ENCODE results near the gene PRR3.
"Not testable (repeated sequence)": the region's sequence is repeated elsewhere in the genome, so short reads cannot be mapped to it uniquely, and the experiment has no call there.

The PRR3 gene

DNA sequence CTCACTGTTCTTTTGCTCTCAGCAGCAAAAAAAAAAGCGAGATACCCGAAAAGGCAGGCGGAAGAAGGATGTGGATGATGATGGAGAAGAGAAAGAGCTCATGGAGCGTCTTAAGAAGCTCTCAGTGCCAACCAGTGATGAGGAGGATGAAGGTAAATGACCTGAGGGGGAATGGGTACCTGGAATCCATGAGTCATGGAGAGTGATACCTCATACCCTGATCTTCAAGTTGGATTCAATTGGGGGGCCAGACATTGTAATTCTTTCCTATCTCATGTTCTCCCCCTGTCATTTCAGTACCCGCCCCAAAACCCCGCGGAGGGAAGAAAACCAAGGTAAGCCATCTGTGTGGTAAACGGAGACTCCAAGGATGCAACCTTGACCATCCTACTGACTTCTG is 21.0 kb downstream of the PRR3 start:
- no peak overlapping the region for H3K9ac ChIP-seq (ENCODE audit: low read depth, low read length)
- H3K36me3 ChIP-seq (ENCODE audit: insufficient read depth, low read length), result peaks cover 57% of the 10 kb centered on the region
- H3K4me1 ChIP-seq (ENCODE audit: control insufficient read depth, insufficient read depth, low read length), result no peaks in the 10 kb centered on the region
- no peaks in the 10 kb centered on the region for H3K9me3 ChIP-seq (replicated peaks; ENCODE audit: low read length)
- H3K27me3 ChIP-seq (ENCODE audit: control insufficient read depth, insufficient read depth, low read length), result no peaks in the 10 kb centered on the region
- H3K4me3 ChIP-seq (ENCODE audit: low read length), result no peak overlapping the region
- H3K4me2 ChIP-seq (ENCODE audit: low read length), result no peak overlapping the region

DNA sequence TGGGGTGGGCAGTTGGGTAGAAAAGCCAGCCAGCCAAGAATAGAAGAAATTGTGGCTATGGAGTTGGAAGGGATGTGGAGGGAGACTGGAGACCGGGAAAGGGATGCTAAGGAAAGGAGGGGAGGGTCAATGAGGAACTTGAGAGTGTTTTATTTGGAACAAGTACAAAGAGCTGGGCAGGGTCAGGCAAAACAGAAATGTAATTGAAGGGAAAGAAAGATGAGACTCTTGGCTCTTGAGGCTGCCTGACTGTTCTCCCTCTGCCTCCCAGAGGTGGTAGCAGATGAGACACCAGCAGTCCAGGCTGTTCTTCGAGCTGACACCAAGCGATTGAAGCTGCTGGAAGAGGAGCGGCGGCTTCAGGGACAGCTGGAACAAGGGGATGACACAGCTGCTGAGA is 26.8 kb downstream of the PRR3 start:
- H3K4me1 ChIP-seq (ENCODE audit: control insufficient read depth, insufficient read depth, low read length), result no peaks in the 10 kb centered on the region
- no peak overlapping the region for H3K4me3 ChIP-seq (ENCODE audit: low read length)
- H3K4me2 ChIP-seq (ENCODE audit: low read length), result no peak overlapping the region
- H3K9ac ChIP-seq (ENCODE audit: low read depth, low read length), result no peak overlapping the region
- H3K27me3 ChIP-seq (ENCODE audit: control insufficient read depth, insufficient read depth, low read length), result no peaks in the 10 kb centered on the region
- H3K9me3 ChIP-seq (replicated peaks; ENCODE audit: low read length), result no peaks in the 10 kb centered on the region
- peaks cover 78% of the 10 kb centered on the region for H3K36me3 ChIP-seq (ENCODE audit: insufficient read depth, low read length)

- H3K9ac ChIP-seq (ENCODE audit: low read depth, low read length), result no peak overlapping the region
These were observed 32.8 kb downstream of the PRR3 start for GRCh38 chr6:30589754-30590358.

DNA sequence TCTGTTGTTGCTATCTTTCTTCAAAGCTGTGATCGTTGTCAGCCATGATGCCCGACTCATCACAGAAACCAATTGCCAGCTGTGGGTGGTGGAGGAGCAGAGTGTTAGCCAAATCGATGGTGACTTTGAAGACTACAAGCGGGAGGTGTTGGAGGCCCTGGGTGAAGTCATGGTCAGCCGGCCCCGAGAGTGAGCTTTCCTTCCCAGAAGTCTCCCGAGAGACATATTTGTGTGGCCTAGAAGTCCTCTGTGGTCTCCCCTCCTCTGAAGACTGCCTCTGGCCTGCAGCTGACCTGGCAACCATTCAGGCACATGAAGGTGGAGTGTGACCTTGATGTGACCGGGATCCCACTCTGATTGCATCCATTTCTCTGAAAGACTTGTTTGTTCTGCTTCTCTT is 33.4 kb downstream of the PRR3 start:
- Histone ChIP-seq H3K4me3 (ENCODE audit: low read length) (no peak overlapping the region), H3K4me2 (ENCODE audit: low read length) (peak overlapping the region; percentile 14), H3K36me3 (ENCODE audit: insufficient read depth, low read length) (peaks cover 57% of the 10 kb centered on the region), H3K4me1 (ENCODE audit: control insufficient read depth, insufficient read depth, low read length) (peaks cover 19% of the 10 kb centered on the region), H3K9me3 (replicated peaks; ENCODE audit: low read length) (no peaks in the 10 kb centered on the region), H3K27me3 (ENCODE audit: control insufficient read depth, insufficient read depth, low read length) (no peaks in the 10 kb centered on the region), H3K9ac (ENCODE audit: low read depth, low read length) (peak overlapping the region; percentile 67)

More at GRCh38 chr6:30589754-30590358, 32.8 kb downstream of the PRR3 start:
- H3K9me3 ChIP-seq (replicated peaks; ENCODE audit: low read length), result no peaks in the 10 kb centered on the region
- no peak overlapping the region for H3K4me2 ChIP-seq (ENCODE audit: low read length)
- H3K4me1 ChIP-seq (ENCODE audit: control insufficient read depth, insufficient read depth, low read length), result peaks cover 19% of the 10 kb centered on the region
- no peak overlapping the region for H3K4me3 ChIP-seq (ENCODE audit: low read length)
- no peaks in the 10 kb centered on the region for H3K27me3 ChIP-seq (ENCODE audit: control insufficient read depth, insufficient read depth, low read length)
- H3K36me3 ChIP-seq (ENCODE audit: insufficient read depth, low read length), result peaks cover 62% of the 10 kb centered on the region

GRCh38 chr6:30591008-30591407 is 33.9 kb downstream of the PRR3 start:
- peaks cover 19% of the 10 kb centered on the region for H3K4me1 ChIP-seq (ENCODE audit: control insufficient read depth, insufficient read depth, low read length)
- peaks cover 52% of the 10 kb centered on the region for H3K36me3 ChIP-seq (ENCODE audit: insufficient read depth, low read length)
- peak overlapping the region; percentile 67 for H3K9ac ChIP-seq (ENCODE audit: low read depth, low read length)
- H3K9me3 ChIP-seq (replicated peaks; ENCODE audit: low read length), result no peaks in the 10 kb centered on the region
- H3K4me2 ChIP-seq (ENCODE audit: low read length), result peak overlapping the region; percentile 14
- H3K4me3 ChIP-seq (ENCODE audit: low read length), result no peak overlapping the region
- H3K27me3 ChIP-seq (ENCODE audit: control insufficient read depth, insufficient read depth, low read length), result no peaks in the 10 kb centered on the region

DNA sequence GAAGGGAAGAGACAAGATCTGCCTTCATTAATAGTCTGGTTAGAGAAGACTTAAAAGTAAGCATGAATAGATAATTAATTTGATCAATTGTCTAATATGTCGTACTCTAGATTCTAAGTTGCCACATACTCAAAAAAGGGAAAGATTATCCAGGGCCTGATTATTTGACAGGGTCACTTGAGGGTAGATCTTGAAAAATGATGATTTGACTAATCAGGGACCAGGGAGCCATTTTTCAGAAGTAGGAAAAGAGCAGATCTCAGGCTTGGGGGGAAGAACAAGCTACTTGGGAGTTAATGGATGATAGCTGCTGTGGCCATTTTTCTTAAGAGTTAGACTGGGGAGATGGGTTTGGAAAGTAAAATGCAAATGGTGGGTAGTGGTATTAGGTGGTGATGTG is 35.2 kb downstream of the PRR3 start:
- Histone ChIP-seq H3K27me3 (ENCODE audit: control insufficient read depth, insufficient read depth, low read length) (no peaks in the 10 kb centered on the region), H3K9ac (ENCODE audit: low read depth, low read length) (no peak overlapping the region), H3K9me3 (replicated peaks; ENCODE audit: low read length) (no peaks in the 10 kb centered on the region), H3K4me2 (ENCODE audit: low read length) (no peak overlapping the region), H3K4me3 (ENCODE audit: low read length) (no peak overlapping the region), H3K36me3 (ENCODE audit: insufficient read depth, low read length) (peaks cover 44% of the 10 kb centered on the region), H3K4me1 (ENCODE audit: control insufficient read depth, insufficient read depth, low read length) (peaks cover 19% of the 10 kb centered on the region)

DNA sequence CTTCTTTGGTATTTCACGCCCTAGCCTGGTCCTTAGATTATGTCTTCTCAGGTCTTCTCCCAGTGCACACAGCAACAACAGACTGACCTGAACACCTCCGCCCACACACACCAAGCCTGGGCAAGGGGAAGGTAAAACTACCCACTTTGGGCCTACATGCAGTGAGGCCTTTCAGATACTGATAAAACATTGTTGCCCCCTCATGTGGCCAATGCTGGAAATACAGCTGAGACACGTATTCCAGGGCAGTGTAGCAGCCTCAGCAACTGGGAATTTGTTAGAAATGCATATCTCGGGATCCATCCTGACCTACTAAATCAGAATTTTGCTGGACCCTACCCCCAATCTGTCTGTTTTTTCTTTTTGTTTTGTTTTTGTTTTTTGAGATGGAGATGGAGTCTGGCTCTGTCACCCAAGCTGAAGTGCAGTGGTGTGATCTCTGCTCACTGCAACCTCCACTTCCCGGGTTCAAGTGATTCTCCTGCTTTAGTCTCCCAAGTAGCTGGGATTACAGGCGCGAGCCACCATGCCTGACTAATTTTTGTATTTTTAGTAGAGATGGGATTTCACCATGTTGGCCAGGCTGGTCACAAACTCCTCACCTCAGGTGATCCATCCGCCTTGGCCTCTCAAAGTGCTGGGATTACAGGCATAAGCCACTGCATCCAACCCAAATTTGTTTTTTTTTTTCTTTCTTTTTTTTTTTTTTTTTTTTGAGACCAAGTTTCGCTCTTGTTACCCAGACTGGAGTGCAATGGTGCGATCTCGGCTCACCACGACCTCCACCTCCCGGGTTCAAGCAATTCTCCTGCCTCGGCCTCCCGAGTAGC is 40.4 kb downstream of the PRR3 start:
- H3K27me3 ChIP-seq (ENCODE audit: control insufficient read depth, insufficient read depth, low read length); H3K9ac ChIP-seq (ENCODE audit: low read depth, low read length); H3K4me1 ChIP-seq (ENCODE audit: control insufficient read depth, insufficient read depth, low read length); H3K4me3 ChIP-seq (ENCODE audit: low read length); H3K4me2 ChIP-seq (ENCODE audit: low read length); H3K9me3 ChIP-seq (replicated peaks; ENCODE audit: low read length): not testable (repeated sequence)
- H3K36me3 ChIP-seq (ENCODE audit: insufficient read depth, low read length), result peaks cover 37% of the 10 kb centered on the region

DNA sequence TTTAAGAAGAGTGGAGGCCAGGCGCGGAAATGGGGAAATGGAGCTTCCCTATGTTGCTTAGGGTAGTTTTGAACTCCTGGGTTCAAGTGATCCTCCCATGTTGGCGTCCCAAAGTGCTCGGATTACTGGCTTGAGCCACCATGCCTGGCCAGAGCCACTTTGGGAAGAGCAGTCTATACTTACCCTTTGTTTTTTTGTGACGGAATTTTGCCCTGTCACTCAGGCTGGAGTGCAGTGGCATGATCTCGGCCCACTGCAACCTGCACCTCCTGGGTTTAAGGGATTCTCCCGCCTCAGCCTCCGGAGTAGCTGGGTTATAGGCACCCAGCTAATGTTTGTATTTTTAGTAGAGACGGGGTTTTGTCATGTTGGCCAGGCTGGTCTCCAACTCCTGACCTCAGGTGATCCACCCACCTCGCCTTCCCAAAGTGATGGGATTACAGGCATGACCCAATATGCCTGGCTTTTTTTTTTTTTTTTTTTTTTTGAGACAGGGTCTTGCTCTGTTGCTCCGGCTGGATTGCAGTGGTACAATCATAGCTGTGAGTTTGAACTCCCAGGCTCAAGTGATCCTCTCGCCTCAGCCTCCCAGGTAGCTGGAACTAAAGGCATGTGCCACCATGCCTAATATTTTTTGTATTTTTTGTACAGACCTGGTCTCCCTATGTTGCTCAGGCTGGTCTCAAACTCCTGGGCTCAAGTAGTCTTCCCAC is 42.0 kb downstream of the PRR3 start:
- Histone ChIP-seq H3K4me1 (ENCODE audit: control insufficient read depth, insufficient read depth, low read length) (no peaks in the 10 kb centered on the region), H3K36me3 (ENCODE audit: insufficient read depth, low read length) (peaks cover 51% of the 10 kb centered on the region), H3K4me3 (ENCODE audit: low read length) (no peak overlapping the region), H3K9me3 (replicated peaks; ENCODE audit: low read length) (no peaks in the 10 kb centered on the region), H3K27me3 (ENCODE audit: control insufficient read depth, insufficient read depth, low read length) (no peaks in the 10 kb centered on the region), H3K9ac (ENCODE audit: low read depth, low read length) (no peak overlapping the region), H3K4me2 (ENCODE audit: low read length) (no peak overlapping the region)

- Histone ChIP-seq H3K4me3 (ENCODE audit: low read length) (no peak overlapping the region), H3K36me3 (ENCODE audit: insufficient read depth, low read length) (peaks cover 54% of the 10 kb centered on the region), H3K9ac (ENCODE audit: low read depth, low read length) (no peak overlapping the region), H3K4me1 (ENCODE audit: control insufficient read depth, insufficient read depth, low read length) (no peaks in the 10 kb centered on the region), H3K4me2 (ENCODE audit: low read length) (no peak overlapping the region), H3K9me3 (replicated peaks; ENCODE audit: low read length) (no peaks in the 10 kb centered on the region), H3K27me3 (ENCODE audit: control insufficient read depth, insufficient read depth, low read length) (no peaks in the 10 kb centered on the region)
These were observed 42.7 kb downstream of the PRR3 start for GRCh38 chr6:30599625-30600324.

DNA sequence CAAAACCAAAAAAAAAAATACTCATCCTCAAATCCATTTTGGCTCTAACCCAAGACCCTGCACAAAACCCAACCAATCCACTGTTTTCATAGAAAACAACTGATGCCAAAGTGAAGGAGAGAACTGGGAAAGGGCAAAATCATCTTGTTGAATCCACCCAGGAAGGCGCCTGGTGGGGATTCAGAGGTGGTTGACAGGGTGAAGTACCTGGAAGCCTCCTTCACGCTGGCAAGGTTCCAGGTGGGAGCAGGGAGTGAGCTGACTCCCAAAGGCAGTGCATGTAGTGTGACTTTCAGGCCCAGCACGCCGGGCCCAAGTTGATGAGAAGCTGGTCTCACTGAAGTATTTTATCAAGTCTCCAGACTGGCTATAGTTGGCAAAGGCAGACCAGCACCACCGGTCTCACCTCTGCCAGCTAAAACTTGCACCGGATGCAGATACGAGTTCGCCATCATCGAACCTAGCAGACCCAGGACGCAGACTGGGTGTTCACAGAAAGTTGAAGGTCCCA is 43.4 kb downstream of the PRR3 start:
- Histone ChIP-seq H3K9me3 (replicated peaks; ENCODE audit: low read length) (no peaks in the 10 kb centered on the region), H3K4me3 (ENCODE audit: low read length) (no peak overlapping the region), H3K9ac (ENCODE audit: low read depth, low read length) (no peak overlapping the region), H3K4me2 (ENCODE audit: low read length) (no peak overlapping the region), H3K27me3 (ENCODE audit: control insufficient read depth, insufficient read depth, low read length) (no peaks in the 10 kb centered on the region), H3K36me3 (ENCODE audit: insufficient read depth, low read length) (peaks cover 58% of the 10 kb centered on the region), H3K4me1 (ENCODE audit: control insufficient read depth, insufficient read depth, low read length) (no peaks in the 10 kb centered on the region)

GRCh38 chr6:30601436-30601814 is 44.3 kb downstream of the PRR3 start:
- no peaks in the 10 kb centered on the region for H3K4me1 ChIP-seq (ENCODE audit: control insufficient read depth, insufficient read depth, low read length)
- no peak overlapping the region for H3K4me3 ChIP-seq (ENCODE audit: low read length)
- H3K9me3 ChIP-seq (replicated peaks; ENCODE audit: low read length), result no peaks in the 10 kb centered on the region
- H3K9ac ChIP-seq (ENCODE audit: low read depth, low read length), result no peak overlapping the region
- no peaks in the 10 kb centered on the region for H3K27me3 ChIP-seq (ENCODE audit: control insufficient read depth, insufficient read depth, low read length)
- peaks cover 66% of the 10 kb centered on the region for H3K36me3 ChIP-seq (ENCODE audit: insufficient read depth, low read length)
- H3K4me2 ChIP-seq (ENCODE audit: low read length), result no peak overlapping the region
